Measurements from ENCODE around the gene ZEB2.

Gene ZEB2
- 0.05 to 9.2 (median 3.7) reads per million in 3 experiments for total RNA-seq

- no peak for DNase-seq
Measured at GRCh38 chr2:144519934-144520731, at the start of gene ZEB2. TSS of gene ZEB2 (minus strand) at chr2:144520119. CDS start at chr2:144517350, 2,769 bp downstream.

GRCh38 chr2:144567745-144568144 lies 47.8 kb upstream of the ZEB2 start:
- no peak for DNase-seq

- DNase-seq: no peak
Measured at GRCh38 chr2:144566448-144566847, 46.5 kb upstream of the ZEB2 start.

- DNase-seq: no peak
Measured at GRCh38 chr2:144560251-144560650, 40.3 kb upstream of the ZEB2 start.

GRCh38 chr2:144559681-144560080 lies 39.8 kb upstream of the ZEB2 start:
- DNase-seq: no peak

GRCh38 chr2:144559242-144559641 lies 39.3 kb upstream of the ZEB2 start:
- no peak for DNase-seq

GRCh38 chr2:144554492-144555210 lies 34.7 kb upstream of the ZEB2 start:
- DNase-seq: no peak

- no peak for DNase-seq
Measured at GRCh38 chr2:144553379-144553778, 33.5 kb upstream of the ZEB2 start.

- DNase-seq: no peak
Measured at GRCh38 chr2:144552821-144553220, 32.9 kb upstream of the ZEB2 start.

GRCh38 chr2:144550911-144551310 lies 31.0 kb upstream of the ZEB2 start:
- DNase-seq: no peak

GRCh38 chr2:144550084-144550483 lies 30.2 kb upstream of the ZEB2 start:
- DNase-seq: no peak

GRCh38 chr2:144548532-144549191 lies 28.7 kb upstream of the ZEB2 start:
- DNase-seq: no peak

GRCh38 chr2:144548088-144548487 lies 28.2 kb upstream of the ZEB2 start:
- DNase-seq: no peak

- DNase-seq: no peak
Measured at GRCh38 chr2:144547494-144547893, 27.6 kb upstream of the ZEB2 start.

- no peak for DNase-seq
Measured at GRCh38 chr2:144546933-144547332, 27.0 kb upstream of the ZEB2 start.

GRCh38 chr2:144545787-144546186 lies 25.9 kb upstream of the ZEB2 start:
- DNase-seq: no peak

GRCh38 chr2:144544053-144544452 lies 24.1 kb upstream of the ZEB2 start:
- DNase-seq: no peak

GRCh38 chr2:144541396-144541795 lies 21.5 kb upstream of the ZEB2 start:
- DNase-seq: no peak

- DNase-seq: no peak
Measured at GRCh38 chr2:144539289-144539782, 19.4 kb upstream of the ZEB2 start.

GRCh38 chr2:144535300-144535699 lies 15.4 kb upstream of the ZEB2 start:
- DNase-seq: no peak

- DNase-seq: no peak
Measured at GRCh38 chr2:144533221-144533620, 13.3 kb upstream of the ZEB2 start.

- no peak for DNase-seq
Measured at GRCh38 chr2:144530596-144530995, 10.7 kb upstream of the ZEB2 start.

GRCh38 chr2:144529841-144530240 lies 9.9 kb upstream of the ZEB2 start:
- no peak for DNase-seq

Data from central memory CD4-positive, alpha-beta T cell (primary cell).